Measurements from ENCODE around the gene SYNJ1.
"Not testable (repeated sequence)": the region's sequence is repeated elsewhere in the genome, so short reads cannot be mapped to it uniquely, and the experiment has no call there.

DNA sequence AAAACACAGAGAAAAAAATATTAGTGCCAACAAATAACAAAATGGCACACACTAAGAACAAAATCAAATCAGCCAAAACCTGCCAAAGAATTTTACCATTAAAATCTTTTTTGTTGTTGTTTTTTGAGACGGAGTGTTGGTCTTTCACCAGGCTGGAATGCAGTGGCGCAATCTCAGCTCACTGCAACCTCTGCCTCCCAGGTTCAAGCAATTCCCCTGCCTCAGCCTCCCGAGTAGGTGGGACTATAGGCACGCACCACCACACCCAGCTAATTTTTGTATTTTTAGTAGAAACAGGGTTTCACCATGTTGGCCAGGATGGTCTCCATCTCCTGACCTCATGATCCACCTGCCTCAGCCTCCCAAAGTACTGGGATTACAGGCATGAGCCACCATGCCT lies 8.3 kb upstream of the SYNJ1 start:
- TF ChIP-seq, protein P1, sequence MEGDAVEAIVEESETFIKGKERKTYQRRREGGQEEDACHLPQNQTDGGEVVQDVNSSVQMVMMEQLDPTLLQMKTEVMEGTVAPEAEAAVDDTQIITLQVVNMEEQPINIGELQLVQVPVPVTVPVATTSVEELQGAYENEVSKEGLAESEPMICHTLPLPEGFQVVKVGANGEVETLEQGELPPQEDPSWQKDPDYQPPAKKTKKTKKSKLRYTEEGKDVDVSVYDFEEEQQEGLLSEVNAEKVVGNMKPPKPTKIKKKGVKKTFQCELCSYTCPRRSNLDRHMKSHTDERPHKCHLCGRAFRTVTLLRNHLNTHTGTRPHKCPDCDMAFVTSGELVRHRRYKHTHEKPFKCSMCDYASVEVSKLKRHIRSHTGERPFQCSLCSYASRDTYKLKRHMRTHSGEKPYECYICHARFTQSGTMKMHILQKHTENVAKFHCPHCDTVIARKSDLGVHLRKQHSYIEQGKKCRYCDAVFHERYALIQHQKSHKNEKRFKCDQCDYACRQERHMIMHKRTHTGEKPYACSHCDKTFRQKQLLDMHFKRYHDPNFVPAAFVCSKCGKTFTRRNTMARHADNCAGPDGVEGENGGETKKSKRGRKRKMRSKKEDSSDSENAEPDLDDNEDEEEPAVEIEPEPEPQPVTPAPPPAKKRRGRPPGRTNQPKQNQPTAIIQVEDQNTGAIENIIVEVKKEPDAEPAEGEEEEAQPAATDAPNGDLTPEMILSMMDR (IDR thresholded peaks at IDR 0.05): not testable (repeated sequence)
- not testable (repeated sequence) for TF ChIP-seq POLR2A (IDR thresholded peaks at IDR 0.05)
